ENCODE results near the gene GAGE13.
"Not testable (repeated sequence)": the region's sequence is repeated elsewhere in the genome, so short reads cannot be mapped to it uniquely, and the experiment has no call there.

DNA sequence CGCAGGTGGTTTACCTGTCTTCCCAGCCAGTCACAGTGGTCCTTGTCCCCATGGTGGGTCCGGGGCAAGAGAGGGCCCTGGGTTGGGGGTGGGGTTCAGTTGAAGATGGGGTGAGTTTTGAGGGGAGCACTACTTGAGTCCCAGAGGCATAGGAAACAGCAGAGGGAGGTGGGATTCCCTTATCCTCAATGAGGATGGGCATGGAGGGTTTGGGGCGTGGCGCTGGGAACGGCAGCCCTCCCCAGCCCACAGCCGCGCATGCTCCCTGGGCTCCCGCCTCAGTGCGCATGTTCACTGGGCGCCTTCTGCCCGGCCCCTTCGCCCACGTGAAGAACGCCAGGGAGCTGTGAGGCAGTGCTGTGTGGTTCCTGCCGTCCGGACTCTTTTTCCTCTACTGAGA lies at the start of gene GAGE13:
- TF ChIP-seq, protein P1, sequence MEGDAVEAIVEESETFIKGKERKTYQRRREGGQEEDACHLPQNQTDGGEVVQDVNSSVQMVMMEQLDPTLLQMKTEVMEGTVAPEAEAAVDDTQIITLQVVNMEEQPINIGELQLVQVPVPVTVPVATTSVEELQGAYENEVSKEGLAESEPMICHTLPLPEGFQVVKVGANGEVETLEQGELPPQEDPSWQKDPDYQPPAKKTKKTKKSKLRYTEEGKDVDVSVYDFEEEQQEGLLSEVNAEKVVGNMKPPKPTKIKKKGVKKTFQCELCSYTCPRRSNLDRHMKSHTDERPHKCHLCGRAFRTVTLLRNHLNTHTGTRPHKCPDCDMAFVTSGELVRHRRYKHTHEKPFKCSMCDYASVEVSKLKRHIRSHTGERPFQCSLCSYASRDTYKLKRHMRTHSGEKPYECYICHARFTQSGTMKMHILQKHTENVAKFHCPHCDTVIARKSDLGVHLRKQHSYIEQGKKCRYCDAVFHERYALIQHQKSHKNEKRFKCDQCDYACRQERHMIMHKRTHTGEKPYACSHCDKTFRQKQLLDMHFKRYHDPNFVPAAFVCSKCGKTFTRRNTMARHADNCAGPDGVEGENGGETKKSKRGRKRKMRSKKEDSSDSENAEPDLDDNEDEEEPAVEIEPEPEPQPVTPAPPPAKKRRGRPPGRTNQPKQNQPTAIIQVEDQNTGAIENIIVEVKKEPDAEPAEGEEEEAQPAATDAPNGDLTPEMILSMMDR (IDR thresholded peaks at IDR 0.05; ENCODE audit: low read length): not testable (repeated sequence)
- TF ChIP-seq EZH2 (IDR thresholded peaks at IDR 0.05; ENCODE audit: borderline replicate concordance, low read length): not testable (repeated sequence)

Data from OCI-LY1 (cell line).